ENCODE measurements around the gene CNPY4.
A peak's percentile ranks its signal among the peaks of the same experiment; 100 is the strongest.

CNPY4 gene

GRCh38 chr7:100157334-100158228 is 38.1 kb downstream of the CNPY4 start:
- Mint-ChIP-seq H3K27ac (peak overlapping the region; percentile 69), H3K36me3 (ENCODE audit: low read depth) (peaks cover 27% of the 10 kb centered on the region), H3K4me3 (peak overlapping the region; percentile 84), H3K9me3 (no peaks in the 10 kb centered on the region), H3K4me1 (ENCODE audit: low read depth) (peaks cover 44% of the 10 kb centered on the region), H3K27me3 (no peaks in the 10 kb centered on the region)

GRCh38 chr7:100158229-100159098 is 39.0 kb downstream of the CNPY4 start, which contains the start of gene TRAPPC14:
Gene TRAPPC14, minus strand, starts transcription at chr7:100158723. Its CDS starts 224 bp downstream, at chr7:100158499.
- H3K27me3 Mint-ChIP-seq = no peaks in the 10 kb centered on the region
- peaks cover 50% of the 10 kb centered on the region for H3K4me1 Mint-ChIP-seq (ENCODE audit: low read depth)
- peak within 1 kb of the TSS; percentile 87 for H3K27ac Mint-ChIP-seq
- H3K36me3 Mint-ChIP-seq (ENCODE audit: low read depth) = peaks cover 21% of the 10 kb centered on the region
- H3K4me3 Mint-ChIP-seq = peak within 1 kb of the TSS; percentile 84
- no peaks in the 10 kb centered on the region for H3K9me3 Mint-ChIP-seq

GRCh38 chr7:100159099-100159623 is 39.7 kb downstream of the CNPY4 start:
- peaks cover 51% of the 10 kb centered on the region for H3K4me1 Mint-ChIP-seq (ENCODE audit: low read depth)
- H3K4me3 Mint-ChIP-seq = peak overlapping the region; percentile 83
- H3K9me3 Mint-ChIP-seq = no peaks in the 10 kb centered on the region
- peaks cover 21% of the 10 kb centered on the region for H3K36me3 Mint-ChIP-seq (ENCODE audit: low read depth)
- H3K27me3 Mint-ChIP-seq = no peaks in the 10 kb centered on the region
- H3K27ac Mint-ChIP-seq = peak overlapping the region; percentile 87

GRCh38 chr7:100160067-100160466 is 40.6 kb downstream of the CNPY4 start:
- Mint-ChIP-seq H3K9me3 (no peaks in the 10 kb centered on the region), H3K4me1 (ENCODE audit: low read depth) (peaks cover 51% of the 10 kb centered on the region), H3K27me3 (no peaks in the 10 kb centered on the region), H3K36me3 (ENCODE audit: low read depth) (peaks cover 21% of the 10 kb centered on the region), H3K27ac (no peak overlapping the region), H3K4me3 (no peak overlapping the region)

- Mint-ChIP-seq H3K27ac (peak overlapping the region; percentile 65), H3K36me3 (ENCODE audit: low read depth) (no peaks in the 10 kb centered on the region), H3K27me3 (peaks cover 7% of the 10 kb centered on the region), H3K9me3 (no peaks in the 10 kb centered on the region), H3K4me1 (ENCODE audit: low read depth) (peaks cover 49% of the 10 kb centered on the region), H3K4me3 (no peak overlapping the region)
Observed at GRCh38 chr7:100163006-100163531, 43.6 kb downstream of the CNPY4 start.

- H3K9me3 Mint-ChIP-seq = no peaks in the 10 kb centered on the region
- peaks cover 54% of the 10 kb centered on the region for H3K4me1 Mint-ChIP-seq (ENCODE audit: low read depth)
- peaks cover 14% of the 10 kb centered on the region for H3K27me3 Mint-ChIP-seq
- H3K36me3 Mint-ChIP-seq (ENCODE audit: low read depth) = no peaks in the 10 kb centered on the region
- H3K4me3 Mint-ChIP-seq = no peak overlapping the region
- no peak overlapping the region for H3K27ac Mint-ChIP-seq
Observed at GRCh38 chr7:100163871-100164270, 44.4 kb downstream of the CNPY4 start.

GRCh38 chr7:100166317-100166940 is 47.0 kb downstream of the CNPY4 start:
- Mint-ChIP-seq H3K36me3 (ENCODE audit: low read depth) (no peaks in the 10 kb centered on the region), H3K27me3 (peaks cover 21% of the 10 kb centered on the region), H3K27ac (peak overlapping the region; percentile 77), H3K4me1 (ENCODE audit: low read depth) (peaks cover 69% of the 10 kb centered on the region), H3K9me3 (no peaks in the 10 kb centered on the region), H3K4me3 (peak overlapping the region; percentile 55)

GRCh38 chr7:100166970-100167911 is 47.8 kb downstream of the CNPY4 start:
- peak overlapping the region; percentile 77 for H3K27ac Mint-ChIP-seq
- peak overlapping the region; percentile 74 for H3K4me3 Mint-ChIP-seq
- H3K27me3 Mint-ChIP-seq = peaks cover 21% of the 10 kb centered on the region
- peaks cover 73% of the 10 kb centered on the region for H3K4me1 Mint-ChIP-seq (ENCODE audit: low read depth)
- no peaks in the 10 kb centered on the region for H3K36me3 Mint-ChIP-seq (ENCODE audit: low read depth)
- no peaks in the 10 kb centered on the region for H3K9me3 Mint-ChIP-seq

- no peak overlapping the region for H3K27ac Mint-ChIP-seq
- H3K36me3 Mint-ChIP-seq (ENCODE audit: low read depth) = no peaks in the 10 kb centered on the region
- no peaks in the 10 kb centered on the region for H3K9me3 Mint-ChIP-seq
- H3K4me3 Mint-ChIP-seq = peak overlapping the region; percentile 74
- H3K27me3 Mint-ChIP-seq = peaks cover 21% of the 10 kb centered on the region
- H3K4me1 Mint-ChIP-seq (ENCODE audit: low read depth) = peaks cover 70% of the 10 kb centered on the region
Observed at GRCh38 chr7:100167912-100168323, 48.5 kb downstream of the CNPY4 start.

- Mint-ChIP-seq H3K27ac (no peak overlapping the region), H3K9me3 (no peaks in the 10 kb centered on the region), H3K4me3 (peak overlapping the region; percentile 74), H3K36me3 (ENCODE audit: low read depth) (no peaks in the 10 kb centered on the region), H3K27me3 (peaks cover 21% of the 10 kb centered on the region), H3K4me1 (ENCODE audit: low read depth) (peaks cover 56% of the 10 kb centered on the region)
Observed at GRCh38 chr7:100169147-100169850, 49.9 kb downstream of the CNPY4 start.

- Mint-ChIP-seq H3K4me3 (peak overlapping the region; percentile 71), H3K27me3 (peaks cover 21% of the 10 kb centered on the region), H3K36me3 (ENCODE audit: low read depth) (no peaks in the 10 kb centered on the region), H3K4me1 (ENCODE audit: low read depth) (peaks cover 56% of the 10 kb centered on the region), H3K9me3 (no peaks in the 10 kb centered on the region), H3K27ac (peak overlapping the region; percentile 63)
Observed at GRCh38 chr7:100170101-100170897, 50.9 kb downstream of the CNPY4 start.

- peaks cover 52% of the 10 kb centered on the region for H3K4me1 Mint-ChIP-seq (ENCODE audit: low read depth)
- no peaks in the 10 kb centered on the region for H3K9me3 Mint-ChIP-seq
- H3K27me3 Mint-ChIP-seq = peaks cover 21% of the 10 kb centered on the region
- no peak overlapping the region for H3K27ac Mint-ChIP-seq
- no peaks in the 10 kb centered on the region for H3K36me3 Mint-ChIP-seq (ENCODE audit: low read depth)
- peak overlapping the region; percentile 71 for H3K4me3 Mint-ChIP-seq
Observed at GRCh38 chr7:100171087-100171681, 51.8 kb downstream of the CNPY4 start.

Data from stimulated activated naive CD8-positive, alpha-beta T cell treated with anti-CD3 and anti-CD28 coated beads, Interleukin-15, Interleukin-2, amounts not matched to agents 100 ng/mL and 50 ng/mL, for 24 hours (primary cell).